Measurements from ENCODE around the gene TM4SF4. TPM values are rescaled to one million over a fixed set of nuclear protein-coding genes. Genes with fewer than 3 reads are reported as not detected.
A peak's percentile ranks its signal among the peaks of the same experiment; 100 is the strongest.

TM4SF4 gene
- total and polyA plus RNA-seq, 8 donors: 18.9 to 411 (median 45.8) TPM

- Histone ChIP-seq H3K27me3 (no peaks in the 10 kb centered on the region), H3K4me3 (no peak overlapping the region), H3K4me1 (no peaks in the 10 kb centered on the region), H3K36me3 (no peaks in the 10 kb centered on the region), H3K27ac (no peak overlapping the region), H3K9me3 (no peaks in the 10 kb centered on the region)
- FAIRE-seq: no peak
- intact Hi-C loops (cut with DNase I): no loop called here
- no peak for DNase-seq
- WGBS, 2 donors: 87 to 95% methylated on average over 4 of the region's 4 CpGs
- no peak for ATAC-seq
- TF ChIP-seq CTCF (IDR thresholded peaks at IDR 0.05): no peak
Measured at GRCh38 chr3:149496891-149497290, 22.4 kb downstream of the TM4SF4 start.

GRCh38 chr3:149497966-149498670, 23.6 kb downstream of the TM4SF4 start:
- Histone ChIP-seq H3K9me3 (no peaks in the 10 kb centered on the region), H3K27me3 (no peaks in the 10 kb centered on the region), H3K4me3 (no peak overlapping the region), H3K36me3 (no peaks in the 10 kb centered on the region), H3K4me1 (no peaks in the 10 kb centered on the region), H3K27ac (no peak overlapping the region)
- WGBS, 2 donors: 51 to 53% methylated on average over 4 of the region's 4 CpGs
- intact Hi-C loops (cut with DNase I): no loop called here
- no peak for ATAC-seq
- FAIRE-seq: no peak
- TF ChIP-seq CTCF (IDR thresholded peaks at IDR 0.05): no peak
- no peak for DNase-seq

- TF ChIP-seq CTCF (IDR thresholded peaks at IDR 0.05): no peak
Measured at GRCh38 chr3:149501524-149501923, 27.0 kb downstream of the TM4SF4 start.

GRCh38 chr3:149502438-149502837, 27.9 kb downstream of the TM4SF4 start:
- no peak for ATAC-seq

More at GRCh38 chr3:149501524-149501923, 27.0 kb downstream of the TM4SF4 start:
- Histone ChIP-seq H3K9me3 (no peaks in the 10 kb centered on the region), H3K27me3 (no peaks in the 10 kb centered on the region), H3K36me3 (no peaks in the 10 kb centered on the region), H3K4me1 (no peaks in the 10 kb centered on the region), H3K27ac (no peak overlapping the region), H3K4me3 (no peak overlapping the region)
- no peak for FAIRE-seq
- WGBS, 2 donors: 87 to 88% methylated on average over 1 of the region's 1 CpG
- ATAC-seq: peak in 1 of 4 donors; percentile 22
- DNase-seq: no peak
- intact Hi-C loops (cut with DNase I): no loop called here

More at GRCh38 chr3:149502438-149502837, 27.9 kb downstream of the TM4SF4 start:
- intact Hi-C loops (cut with DNase I): no loop called here
- no peak for TF ChIP-seq CTCF (IDR thresholded peaks at IDR 0.05)
- Histone ChIP-seq H3K4me3 (no peak overlapping the region), H3K36me3 (no peaks in the 10 kb centered on the region), H3K27me3 (no peaks in the 10 kb centered on the region), H3K27ac (no peak overlapping the region), H3K4me1 (no peaks in the 10 kb centered on the region), H3K9me3 (no peaks in the 10 kb centered on the region)
- DNase-seq (no peak), FAIRE-seq (no peak)
- 66 to 68% methylated on average over 3 of the region's 3 CpGs for WGBS, 2 donors

Data from pancreas (tissue), 10 donors.